ENCODE measurements around the gene TMTC1. TPM values are rescaled to one million over a fixed set of nuclear protein-coding genes. Genes with fewer than 3 reads are reported as not detected.

Gene TMTC1
- total and polyA plus RNA-seq, 2 of the 8 experiments (the other 6 are each of a cell fraction or from before 2014, with no cell fraction given): 15.4 to 20.8 TPM

- Histone ChIP-seq H2AFZ (ENCODE audit: low read length) (no peak overlapping the region), H3K79me1 (ENCODE audit: low read depth, low read length) (no peaks in the 10 kb centered on the region), H3K56ac (replicated peaks; ENCODE audit: insufficient read length, low read depth, low read length) (no peak overlapping the region), H3K9me3 (ENCODE audit: insufficient read depth in 2 of 2, low read depth in 1 of 2, low read length in 1 of 2) (no peaks in the 10 kb centered on the region), H3K4me1 (replicated peaks in 1 of 4; ENCODE audit: control insufficient read depth in 3 of 4, insufficient read depth in 4 of 4, low read length in 3 of 4) (no peaks in the 10 kb centered on the region), H2BK20ac (ENCODE audit: low read length) (no peak overlapping the region), H3K18ac (ENCODE audit: extremely low read depth, low read length) (no peak overlapping the region), H3K27ac (ENCODE audit: low read depth, low read length) (no peak overlapping the region), H3K23me2 (ENCODE audit: low read depth, low read length) (no peaks in the 10 kb centered on the region), H4K5ac (ENCODE audit: insufficient read length, low read depth, low read length) (no peak overlapping the region), H4K20me1 (replicated peaks in 1 of 2; ENCODE audit: control insufficient read depth in 1 of 2, insufficient read depth in 2 of 2, low read length in 2 of 2) (no peaks in the 10 kb centered on the region), H2BK12ac (ENCODE audit: low read depth, low read length) (no peak overlapping the region), H2AK5ac (ENCODE audit: low read depth, low read length) (no peak overlapping the region), H3K79me2 (ENCODE audit: control insufficient read depth in 1 of 2, insufficient read depth in 2 of 2, low read length in 2 of 2) (no peaks in the 10 kb centered on the region), H4K8ac (ENCODE audit: extremely low read depth, insufficient read depth, low read length) (no peak overlapping the region), H2BK120ac (replicated peaks; ENCODE audit: low read depth, low read length) (no peak overlapping the region), H3K4ac (replicated peaks; ENCODE audit: insufficient read length, low read depth, low read length) (no peak overlapping the region), H2BK15ac (ENCODE audit: low read length) (no peak overlapping the region), H3K14ac (ENCODE audit: insufficient read length) (no peak overlapping the region), H3K9ac (replicated peaks in 1 of 4; ENCODE audit: extremely low read depth in 1 of 4, low read depth in 3 of 4, low read length in 3 of 4) (no peak overlapping the region), H3K23ac (ENCODE audit: insufficient read length) (no peak overlapping the region), H2BK5ac (ENCODE audit: low read depth, low read length) (no peak overlapping the region), H3K27me3 (replicated peaks in 1 of 4; ENCODE audit: control insufficient read depth in 3 of 4, extremely low read depth in 1 of 4, insufficient read depth in 3 of 4, low read length in 3 of 4) (peaks cover 0 to 1% (median 0%) of the 10 kb centered on the region in 4 experiments; a peak in 1 of 7 replicates), H3K36me3 (ENCODE audit: control insufficient read depth in 2 of 4, insufficient read depth in 4 of 4, low read length in 3 of 4) (no peaks in the 10 kb centered on the region), H4K91ac (replicated peaks; ENCODE audit: insufficient read length, low read length) (no peak overlapping the region), H3K4me2 (ENCODE audit: insufficient read depth in 1 of 2, low read depth in 2 of 2, low read length in 2 of 2) (no peak overlapping the region), H3K4me3 (ENCODE audit: extremely low read depth in 1 of 4, insufficient read depth in 2 of 4, low read depth in 3 of 4, low read length in 4 of 4) (no peak overlapping the region)
- POLR2A ChIA-PET (ENCODE audit: partially characterized antibody): no interaction called here
- CTCF ChIA-PET (ENCODE audit: partially characterized antibody): interaction anchor here (1.2 to 1.4 kb wide), 2 partner anchors 16 to 19 kb away, joined by 3 read pairs; no protein-coding TSS in a partner anchor
- 94% methylated on average over 4 of the region's 4 CpGs; no CpG with 5 or more reads in 1 of the 2 experiments for WGBS, 2 experiments (ENCODE audit: extremely low coverage in 1 of 2, insufficient coverage in 1 of 2, insufficient read length in 1 of 2, insufficient replicate concordance in 2 of 2, low coverage in 1 of 2, low lambda C conversion rate in 2 of 2, missing lambda C conversion rate in 1 of 2)
- FAIRE-seq: no peak
- DNase-seq (ENCODE audit: low read depth in 1 of 2, low spot score in 2 of 2): no peak
- TF ChIP-seq KDM1A (IDR thresholded peaks at IDR 0.05; ENCODE audit: borderline replicate concordance, low read length) (no peak), USF2 (IDR thresholded peaks at IDR 0.05; ENCODE audit: low read length) (no peak), SAP30 (IDR thresholded peaks at IDR 0.05; ENCODE audit: insufficient read depth, insufficient replicate concordance, low read length) (no peak), RAD21 (IDR thresholded peaks at IDR 0.05 in 1 of 2, conservative IDR thresholded peaks at IDR 0.05 in 1 of 2; ENCODE audit: low read depth in 2 of 2, low read length in 2 of 2) (no peak), GTF2F1 (IDR thresholded peaks at IDR 0.05; ENCODE audit: borderline replicate concordance, low read depth, low read length) (no peak), CHD1 (IDR thresholded peaks at IDR 0.05; ENCODE audit: low read depth, low read length) (no peak), POU5F1 (IDR thresholded peaks at IDR 0.05; ENCODE audit: low read depth, low read length) (no peak), NRF1 (IDR thresholded peaks at IDR 0.05; ENCODE audit: low read depth, low read length) (no peak), MAFK (IDR thresholded peaks at IDR 0.05; ENCODE audit: low read depth, low read length) (no peak), MAX (IDR thresholded peaks at IDR 0.05) (no peak), CHD2 (IDR thresholded peaks at IDR 0.05; ENCODE audit: low read length) (no peak), EP300 (IDR thresholded peaks at IDR 0.05; ENCODE audit: borderline replicate concordance in 1 of 2, low read depth in 2 of 2, low read length in 2 of 2) (no peak), POLR2A (IDR thresholded peaks at IDR 0.05; ENCODE audit: control extremely low read depth in 1 of 2, low read depth in 2 of 2, low read length in 2 of 2) (no peak)
These were observed 320.5 kb downstream of the TMTC1 start for GRCh38 chr12:29463198-29463597.
